GM19193 (cell line): ENCODE measurements around the gene PEAK3.

Experiments
- POLR2A ChIP-seq: IDR thresholded peaks from 4 replicates; pipeline ENCODE4 v1.6.1; 2011; ENCODE audit not compliant: insufficient read depth, insufficient read length; ENCODE audit errors: extremely low read depth

PEAK3 gene

DNA sequence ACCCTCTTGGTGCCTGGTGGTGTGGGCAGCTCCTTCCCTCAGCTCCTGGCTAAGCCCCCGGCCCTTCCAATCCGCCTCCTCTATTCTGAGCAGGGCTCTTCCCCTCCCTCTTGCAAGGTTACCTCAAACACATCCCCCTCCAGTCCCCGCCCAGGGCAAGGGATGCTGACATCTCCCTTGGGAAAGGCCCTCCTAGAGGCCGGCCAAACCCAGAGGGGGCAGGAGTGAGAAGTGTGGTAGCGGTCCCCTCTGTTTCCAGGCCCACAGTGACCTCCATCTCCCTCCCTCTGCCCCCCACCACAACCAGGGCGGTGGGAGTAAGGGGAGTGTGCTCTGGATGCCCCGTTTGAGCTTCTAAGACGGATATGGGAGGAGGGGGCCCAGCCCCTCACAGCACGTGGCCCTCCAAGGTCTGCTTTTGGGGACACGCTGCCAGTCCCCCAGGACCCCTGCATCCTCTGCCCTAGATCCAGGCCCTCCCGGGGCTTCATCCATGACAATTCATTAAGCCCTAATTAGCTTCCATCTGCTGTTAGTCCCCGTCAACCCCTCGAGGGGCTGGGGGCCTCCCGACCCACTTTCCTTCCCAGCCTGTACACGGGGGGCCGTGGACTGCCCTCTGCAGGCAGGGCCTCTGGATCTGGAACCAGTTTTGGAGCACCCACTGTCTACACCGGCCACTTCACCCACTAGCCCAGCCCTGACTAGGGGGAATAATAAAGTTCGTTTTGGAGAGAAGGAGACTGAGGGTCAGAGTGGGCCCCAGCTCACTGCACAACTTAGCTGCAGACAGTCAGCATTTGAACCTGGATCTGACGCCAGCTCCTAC is 23.7 kb upstream of the PEAK3 start:
- no peak for TF ChIP-seq POLR2A

GRCh38 chr19:2303211-2303798 is 21.3 kb upstream of the PEAK3 start:
- no peak for TF ChIP-seq POLR2A

- no peak for TF ChIP-seq POLR2A
These were observed 20.6 kb upstream of the PEAK3 start for GRCh38 chr19:2302319-2303210.

DNA sequence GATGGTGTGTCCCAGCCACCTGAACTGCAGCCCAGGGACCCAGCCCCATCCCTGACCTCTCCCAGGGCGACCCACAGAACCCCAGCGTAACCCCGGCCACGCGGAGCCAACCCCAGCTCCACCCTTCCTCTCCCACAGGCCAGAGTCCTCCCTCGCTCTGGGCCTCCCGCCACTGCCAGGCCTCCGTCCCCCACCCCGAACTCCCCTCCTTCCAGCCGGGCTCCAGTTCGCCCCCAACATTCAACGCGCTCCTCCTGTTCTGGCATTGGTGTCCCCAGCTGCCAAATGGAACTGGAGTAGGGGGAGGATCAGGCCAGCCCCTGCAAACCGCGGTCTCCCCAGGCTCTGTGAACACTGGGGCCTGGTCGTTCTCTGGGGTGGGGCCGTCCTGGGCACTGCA is 18.6 kb upstream of the PEAK3 start:
- no peak for TF ChIP-seq POLR2A

DNA sequence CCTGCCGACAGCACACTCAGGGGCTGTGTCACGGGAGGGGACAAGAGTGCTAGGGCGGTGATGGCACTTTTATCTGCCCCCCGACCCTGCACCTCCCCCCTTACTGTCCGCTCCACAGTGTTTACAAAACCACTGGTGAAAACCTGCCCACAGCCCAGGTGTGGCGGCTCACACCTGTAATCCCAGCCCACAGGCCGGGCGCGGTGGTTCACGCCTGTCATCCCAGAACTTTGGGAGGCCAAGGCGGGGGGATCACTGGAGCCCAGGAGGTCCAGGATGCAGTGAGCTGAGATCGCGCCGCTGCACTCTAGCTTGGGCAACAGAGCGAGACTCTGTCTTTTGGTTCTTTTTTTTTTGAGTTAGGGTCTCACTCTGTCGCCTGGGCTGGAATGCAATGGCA is 14.2 kb upstream of the PEAK3 start:
- TF ChIP-seq POLR2A = no peak

- no peak for TF ChIP-seq POLR2A
These were observed 12.8 kb upstream of the PEAK3 start for GRCh38 chr19:2294687-2295335.

- no peak for TF ChIP-seq POLR2A
These were observed 9.3 kb upstream of the PEAK3 start for GRCh38 chr19:2291185-2291751.

DNA sequence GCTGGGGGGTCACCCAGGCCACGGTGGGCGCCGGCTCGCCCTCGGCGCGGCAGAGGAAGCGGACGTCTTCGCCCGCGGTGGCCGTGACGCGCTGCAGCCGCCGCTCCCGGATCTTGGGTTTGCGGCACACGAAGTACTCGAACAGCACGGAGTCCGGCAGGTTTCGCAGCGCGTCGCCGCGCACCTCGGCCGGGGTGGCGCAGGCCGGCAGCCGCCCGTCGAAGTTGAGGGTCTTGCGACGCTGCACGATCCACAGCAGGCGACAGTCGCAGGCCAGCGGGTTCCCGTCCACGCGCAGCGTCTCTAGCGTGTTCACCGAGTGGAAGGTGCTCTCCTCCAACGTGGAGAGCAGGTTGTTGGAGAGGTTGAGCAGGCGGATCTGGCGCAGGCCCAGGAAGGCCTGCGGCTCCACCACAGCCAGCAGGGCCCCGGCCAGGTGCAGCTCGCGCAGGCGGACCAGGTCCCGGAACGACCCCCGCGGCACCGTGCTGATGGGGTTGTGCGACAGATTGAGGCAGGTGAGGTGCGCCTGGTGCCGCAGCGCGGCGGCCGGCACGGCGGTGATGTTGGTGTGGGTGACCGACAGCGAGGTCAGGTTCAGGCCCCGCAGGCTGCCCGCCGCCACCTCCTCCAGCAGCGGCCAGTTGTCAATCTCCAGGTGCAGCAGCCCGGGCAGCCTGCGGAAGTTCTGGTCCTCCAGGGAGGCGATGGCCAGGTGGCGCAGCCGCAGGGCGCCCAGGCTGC is 8.6 kb upstream of the PEAK3 start:
- no peak for TF ChIP-seq POLR2A

GRCh38 chr19:2289714-2290435 is 7.9 kb upstream of the PEAK3 start:
- TF ChIP-seq POLR2A = no peak

DNA sequence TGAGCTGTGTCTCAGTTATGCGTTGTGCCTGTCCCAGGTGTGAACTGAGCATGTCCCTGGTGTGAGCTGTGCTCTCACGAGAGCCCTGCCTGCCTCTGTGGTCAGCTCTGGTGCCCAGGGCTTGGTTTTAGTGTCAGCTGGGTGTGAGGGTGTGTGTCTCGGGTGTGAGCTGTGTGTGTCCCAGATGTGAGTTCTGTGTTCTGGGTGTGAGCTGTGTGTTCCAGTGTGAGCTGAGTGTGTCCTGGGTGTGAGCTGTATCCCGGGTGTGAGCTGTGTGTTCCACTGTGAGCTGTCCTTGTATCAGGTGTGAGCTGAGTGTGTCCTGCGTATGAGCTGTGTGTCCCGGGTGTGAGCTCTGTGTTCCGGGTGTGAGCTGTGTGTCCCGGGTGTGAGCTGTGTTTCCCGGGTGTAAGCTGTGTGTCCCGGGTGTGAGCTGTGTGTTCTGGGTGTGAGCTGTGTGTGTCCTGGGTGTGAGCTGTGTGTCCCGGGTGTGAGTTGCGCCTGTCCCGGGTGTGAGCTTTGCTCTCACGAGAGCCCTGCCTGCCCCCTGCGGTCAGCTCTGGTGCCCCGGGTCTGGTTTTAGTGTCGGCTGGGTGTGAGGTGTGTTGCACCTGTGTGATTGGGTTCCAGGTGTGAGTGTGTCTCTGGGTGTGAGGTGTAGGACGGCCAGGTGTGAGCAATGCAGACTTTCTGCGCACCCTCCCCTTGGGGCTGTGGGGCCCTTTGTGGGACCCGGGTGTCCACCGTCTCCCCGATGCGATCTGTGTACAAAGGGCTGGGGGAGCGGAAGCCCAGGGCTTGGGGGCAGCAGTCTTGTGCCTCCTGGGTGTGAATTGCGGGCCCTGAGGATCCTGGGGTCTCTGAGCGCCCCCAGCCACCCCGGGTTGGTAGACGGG is 7.1 kb upstream of the PEAK3 start:
- TF ChIP-seq POLR2A = no peak

- no peak for TF ChIP-seq POLR2A
These were observed 6.4 kb upstream of the PEAK3 start for GRCh38 chr19:2288338-2288817.
